Measurements from ENCODE around the gene NLRP1. TPM values are rescaled to one million over a fixed set of nuclear protein-coding genes. Genes with fewer than 3 reads are reported as not detected.

The NLRP1 gene
- polyA plus RNA-seq, 3 donors, result 13.2 to 388 (median 17.3) TPM

DNA sequence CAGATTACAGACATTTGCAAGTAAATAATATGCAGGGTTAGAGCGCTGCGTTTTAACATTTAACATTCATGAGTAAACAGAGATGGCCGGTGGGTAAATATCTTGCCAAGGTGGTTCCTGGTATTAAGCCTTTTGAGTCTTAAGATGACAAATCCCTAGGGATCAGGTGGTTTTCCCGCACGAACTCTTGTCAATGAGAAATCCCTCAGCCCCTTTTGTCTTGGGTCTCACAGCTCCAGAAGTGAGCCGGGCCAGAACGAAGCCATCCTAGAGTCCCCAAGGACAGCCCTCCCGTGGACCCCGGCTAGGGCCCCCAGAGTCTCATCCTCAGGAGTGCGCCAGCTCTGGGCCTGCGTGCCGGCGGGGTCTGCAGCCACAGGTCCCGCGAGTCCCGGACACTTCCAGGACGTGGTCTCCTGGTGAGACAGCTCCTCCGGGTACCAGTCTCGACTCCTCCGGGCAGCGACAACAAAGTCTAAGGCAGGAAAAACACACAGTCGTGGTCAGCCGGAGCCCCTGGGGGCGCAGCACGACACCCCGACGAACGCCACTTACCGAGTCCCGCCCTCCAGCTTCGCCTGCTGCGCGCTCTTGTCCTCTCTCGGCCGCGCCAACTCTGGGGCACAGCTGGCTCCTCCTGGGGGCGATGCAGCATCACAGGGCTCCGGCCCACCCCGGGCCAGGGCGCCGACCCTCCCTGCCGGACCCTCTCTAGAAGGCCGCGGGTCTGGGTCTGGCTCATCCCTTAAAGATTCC lies 84.7 kb downstream of the NLRP1 start:
- TF ChIP-seq, protein P1, sequence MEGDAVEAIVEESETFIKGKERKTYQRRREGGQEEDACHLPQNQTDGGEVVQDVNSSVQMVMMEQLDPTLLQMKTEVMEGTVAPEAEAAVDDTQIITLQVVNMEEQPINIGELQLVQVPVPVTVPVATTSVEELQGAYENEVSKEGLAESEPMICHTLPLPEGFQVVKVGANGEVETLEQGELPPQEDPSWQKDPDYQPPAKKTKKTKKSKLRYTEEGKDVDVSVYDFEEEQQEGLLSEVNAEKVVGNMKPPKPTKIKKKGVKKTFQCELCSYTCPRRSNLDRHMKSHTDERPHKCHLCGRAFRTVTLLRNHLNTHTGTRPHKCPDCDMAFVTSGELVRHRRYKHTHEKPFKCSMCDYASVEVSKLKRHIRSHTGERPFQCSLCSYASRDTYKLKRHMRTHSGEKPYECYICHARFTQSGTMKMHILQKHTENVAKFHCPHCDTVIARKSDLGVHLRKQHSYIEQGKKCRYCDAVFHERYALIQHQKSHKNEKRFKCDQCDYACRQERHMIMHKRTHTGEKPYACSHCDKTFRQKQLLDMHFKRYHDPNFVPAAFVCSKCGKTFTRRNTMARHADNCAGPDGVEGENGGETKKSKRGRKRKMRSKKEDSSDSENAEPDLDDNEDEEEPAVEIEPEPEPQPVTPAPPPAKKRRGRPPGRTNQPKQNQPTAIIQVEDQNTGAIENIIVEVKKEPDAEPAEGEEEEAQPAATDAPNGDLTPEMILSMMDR (IDR thresholded peaks at IDR 0.05), result no peak
- Histone ChIP-seq H3K9me3 (replicated peaks in 1 of 2; ENCODE audit: control insufficient read depth in 1 of 2, insufficient read depth in 1 of 2, low read length in 2 of 2) (no peaks in the 10 kb centered on the region), H3K4me1 (ENCODE audit: control insufficient read depth in 1 of 2, insufficient read depth in 2 of 2, low read length in 2 of 2) (peaks cover 10 to 12% of the 10 kb centered on the region in 2 donors), H3K27ac (ENCODE audit: low read depth in 1 of 2, low read length in 2 of 2) (no peak overlapping the region), H3K4me2 (replicated peaks; ENCODE audit: extremely low read depth, low read length, poor library complexity, severe bottlenecking) (no peak overlapping the region), H3K27me3 (ENCODE audit: control insufficient read depth in 2 of 2, insufficient read depth in 2 of 2, low read length in 2 of 2) (peaks cover 5 to 28% of the 10 kb centered on the region in 2 donors), H2AFZ (ENCODE audit: insufficient read depth, low read depth, low read length, poor library complexity, severe bottlenecking) (no peak overlapping the region), H3K9ac (ENCODE audit: insufficient read depth, low read length, poor library complexity, severe bottlenecking) (no peak overlapping the region), H3K79me2 (ENCODE audit: insufficient read depth, low read length) (no peaks in the 10 kb centered on the region), H3K4me3 (replicated peaks in 1 of 3; ENCODE audit: low read depth in 2 of 3, low read length in 3 of 3) (no peak overlapping the region), H3K36me3 (replicated peaks in 1 of 2; ENCODE audit: control insufficient read depth in 1 of 2, insufficient read depth in 2 of 2, low read length in 2 of 2) (peaks cover 17 to 53% of the 10 kb centered on the region in 2 donors), H4K20me1 (ENCODE audit: insufficient read depth, low read length) (peaks cover 44% of the 10 kb centered on the region)
- 74% methylated on average over 41 of the region's 44 CpGs for WGBS (ENCODE audit: insufficient coverage)
- Mint-ChIP-seq H3K9me3 (peaks cover 0 to 9% (median 3%) of the 10 kb centered on the region in 7 donors), H3K4me3 (no peak overlapping the region), H3K27ac (no peak overlapping the region), H3K4me1 (peaks cover 10% of the 10 kb centered on the region), H3K27me3 (ENCODE audit: low read depth in 3 of 3) (peaks cover 17 to 30% (median 27%) of the 10 kb centered on the region in 3 donors), H3K36me3 (peaks cover 53 to 59% of the 10 kb centered on the region in 2 donors)
- intact Hi-C loops (cut with micrococcal nuclease), result no loop called here
- DNase-seq, result no peak

DNA sequence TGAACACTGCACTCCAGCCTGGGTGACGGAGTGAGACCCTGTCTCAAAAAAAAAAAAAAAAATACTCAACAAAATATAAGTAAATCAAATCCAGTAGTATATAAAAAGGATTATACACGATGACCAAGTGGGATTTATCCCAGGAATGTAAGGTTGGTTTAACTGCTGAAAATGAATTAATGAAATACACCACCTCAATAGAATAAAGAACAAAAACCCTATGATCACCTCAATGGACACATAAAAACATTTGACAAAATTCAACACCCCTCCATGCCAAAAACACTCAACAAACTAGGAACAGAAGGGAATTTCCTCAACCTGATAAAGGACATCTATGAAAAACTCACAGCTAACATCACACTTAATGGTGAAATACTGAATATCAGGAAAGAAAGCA lies 91.3 kb downstream of the NLRP1 start:
- H3K79me2 ChIP-seq (ENCODE audit: insufficient read depth, low read length), result peaks cover 20% of the 10 kb centered on the region
- no peak overlapping the region for H2AFZ ChIP-seq (ENCODE audit: insufficient read depth, low read depth, low read length, poor library complexity, severe bottlenecking)
- H3K27me3 ChIP-seq (ENCODE audit: control insufficient read depth in 2 of 2, insufficient read depth in 2 of 2, low read length in 2 of 2), result no peaks in the 10 kb centered on the region
- H3K36me3 ChIP-seq (replicated peaks in 1 of 2; ENCODE audit: control insufficient read depth in 1 of 2, insufficient read depth in 2 of 2, low read length in 2 of 2), result peaks cover 14 to 30% of the 10 kb centered on the region in 2 donors
- H3K9ac ChIP-seq (ENCODE audit: insufficient read depth, low read length, poor library complexity, severe bottlenecking), result no peak overlapping the region
- H3K9me3 ChIP-seq (replicated peaks in 1 of 2; ENCODE audit: control insufficient read depth in 1 of 2, insufficient read depth in 1 of 2, low read length in 2 of 2), result peaks cover 0 to 10% of the 10 kb centered on the region in 2 donors
- H3K36me3 Mint-ChIP-seq, result peaks cover 22% of the 10 kb centered on the region in 2 donors
- peak overlapping the region in 1 of 7 donors; percentile 58 for H3K27ac Mint-ChIP-seq
- H3K27ac ChIP-seq (ENCODE audit: low read depth in 1 of 2, low read length in 2 of 2), result no peak overlapping the region
- no peaks in the 10 kb centered on the region for H4K20me1 ChIP-seq (ENCODE audit: insufficient read depth, low read length)
- WGBS (ENCODE audit: insufficient coverage), result no CpG with 5 or more reads among the region's 2 CpGs
- intact Hi-C loops (cut with micrococcal nuclease), result no loop called here
- H3K4me1 Mint-ChIP-seq, result no peaks in the 10 kb centered on the region
- H3K27me3 Mint-ChIP-seq (ENCODE audit: low read depth in 3 of 3), result peaks cover 2 to 6% (median 2%) of the 10 kb centered on the region in 3 donors
- no peak overlapping the region for H3K4me3 Mint-ChIP-seq
- TF ChIP-seq, protein P1 (IDR thresholded peaks at IDR 0.05), result no peak
- H3K9me3 Mint-ChIP-seq, result peaks cover 8 to 25% (median 18%) of the 10 kb centered on the region in 7 donors
- H3K4me2 ChIP-seq (replicated peaks; ENCODE audit: extremely low read depth, low read length, poor library complexity, severe bottlenecking), result no peak overlapping the region
- DNase-seq, result no peak
- no peaks in the 10 kb centered on the region for H3K4me1 ChIP-seq (ENCODE audit: control insufficient read depth in 1 of 2, insufficient read depth in 2 of 2, low read length in 2 of 2)
- no peak overlapping the region for H3K4me3 ChIP-seq (replicated peaks in 1 of 3; ENCODE audit: low read depth in 2 of 3, low read length in 3 of 3)

All from CD14-positive monocyte (primary cell).